Measurements from ENCODE around the gene DNAJB4. TPM values are rescaled to one million over a fixed set of nuclear protein-coding genes. Genes with fewer than 3 reads are reported as not detected.

The DNAJB4 gene
- total and polyA plus RNA-seq, 2 experiments from 2014 or later: 12.4 to 12.9 TPM

DNA sequence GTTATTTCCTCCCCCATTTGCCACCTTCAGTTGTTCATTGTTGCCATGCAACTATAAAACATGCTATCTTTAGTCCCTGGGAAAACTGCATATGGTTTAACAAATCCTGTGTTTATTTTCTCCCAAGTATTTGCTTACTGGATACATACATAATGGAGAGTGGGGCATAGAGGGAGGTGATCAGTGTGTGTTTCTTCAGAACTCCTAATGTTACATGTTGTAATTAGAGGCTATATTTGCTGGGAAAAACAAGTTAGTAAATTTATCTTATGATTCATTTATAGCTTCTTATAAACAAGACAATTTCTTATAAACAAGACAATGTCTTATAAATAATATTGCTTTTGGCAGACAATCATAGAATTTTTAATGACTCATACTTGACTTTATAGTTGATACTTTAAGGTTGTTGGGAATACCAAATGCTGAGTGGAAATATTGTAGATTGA lies 33.8 kb downstream of the DNAJB4 start:
- Histone ChIP-seq H4K20me1 (replicated peaks; ENCODE audit: insufficient read depth) (no peaks in the 10 kb centered on the region), H3K27ac (ENCODE audit: low read depth) (no peak overlapping the region), H3F3A (replicated peaks; ENCODE audit: low read depth) (no peaks in the 10 kb centered on the region), H3K4me1 (ENCODE audit: insufficient read depth) (no peaks in the 10 kb centered on the region), H3K79me2 (replicated peaks; ENCODE audit: insufficient read depth) (no peaks in the 10 kb centered on the region), H3K27me3 (ENCODE audit: insufficient read depth) (no peaks in the 10 kb centered on the region), H2AFZ (no peak overlapping the region), H3K4me2 (no peak overlapping the region), H3K4me3 (no peak overlapping the region), H3K9me2 (ENCODE audit: insufficient read depth) (no peaks in the 10 kb centered on the region), H3K36me3 (ENCODE audit: insufficient read depth) (no peaks in the 10 kb centered on the region)
- Mint-ChIP-seq H3K4me3 (no peak overlapping the region), H3K9me3 (no peaks in the 10 kb centered on the region), H3K27ac (no peak overlapping the region), H3K36me3 (ENCODE audit: low read depth) (no peaks in the 10 kb centered on the region), H3K27me3 (ENCODE audit: insufficient read depth, low read depth, poor library complexity) (no peaks in the 10 kb centered on the region), H3K4me1 (no peaks in the 10 kb centered on the region)
- DNase-seq (ENCODE audit: low spot score) (no peak), ATAC-seq (no peak)
- TF ChIP-seq ZNF114 (CRISPR knock-in tag; IDR thresholded peaks at IDR 0.05): no peak
- no peak for TF ChIP-seq EZH2 (IDR thresholded peaks at IDR 0.05; ENCODE audit: low read depth, unreplicated experiment)
- TF ChIP-seq NANOG (IDR thresholded peaks at IDR 0.05; ENCODE audit: borderline replicate concordance): no peak
- no peak for TF ChIP-seq JUNB (IDR thresholded peaks at IDR 0.05; ENCODE audit: unreplicated experiment)
- TF ChIP-seq POLR2AphosphoS5 (IDR thresholded peaks at IDR 0.05; ENCODE audit: low read depth): no peak
- TF ChIP-seq, protein P1, sequence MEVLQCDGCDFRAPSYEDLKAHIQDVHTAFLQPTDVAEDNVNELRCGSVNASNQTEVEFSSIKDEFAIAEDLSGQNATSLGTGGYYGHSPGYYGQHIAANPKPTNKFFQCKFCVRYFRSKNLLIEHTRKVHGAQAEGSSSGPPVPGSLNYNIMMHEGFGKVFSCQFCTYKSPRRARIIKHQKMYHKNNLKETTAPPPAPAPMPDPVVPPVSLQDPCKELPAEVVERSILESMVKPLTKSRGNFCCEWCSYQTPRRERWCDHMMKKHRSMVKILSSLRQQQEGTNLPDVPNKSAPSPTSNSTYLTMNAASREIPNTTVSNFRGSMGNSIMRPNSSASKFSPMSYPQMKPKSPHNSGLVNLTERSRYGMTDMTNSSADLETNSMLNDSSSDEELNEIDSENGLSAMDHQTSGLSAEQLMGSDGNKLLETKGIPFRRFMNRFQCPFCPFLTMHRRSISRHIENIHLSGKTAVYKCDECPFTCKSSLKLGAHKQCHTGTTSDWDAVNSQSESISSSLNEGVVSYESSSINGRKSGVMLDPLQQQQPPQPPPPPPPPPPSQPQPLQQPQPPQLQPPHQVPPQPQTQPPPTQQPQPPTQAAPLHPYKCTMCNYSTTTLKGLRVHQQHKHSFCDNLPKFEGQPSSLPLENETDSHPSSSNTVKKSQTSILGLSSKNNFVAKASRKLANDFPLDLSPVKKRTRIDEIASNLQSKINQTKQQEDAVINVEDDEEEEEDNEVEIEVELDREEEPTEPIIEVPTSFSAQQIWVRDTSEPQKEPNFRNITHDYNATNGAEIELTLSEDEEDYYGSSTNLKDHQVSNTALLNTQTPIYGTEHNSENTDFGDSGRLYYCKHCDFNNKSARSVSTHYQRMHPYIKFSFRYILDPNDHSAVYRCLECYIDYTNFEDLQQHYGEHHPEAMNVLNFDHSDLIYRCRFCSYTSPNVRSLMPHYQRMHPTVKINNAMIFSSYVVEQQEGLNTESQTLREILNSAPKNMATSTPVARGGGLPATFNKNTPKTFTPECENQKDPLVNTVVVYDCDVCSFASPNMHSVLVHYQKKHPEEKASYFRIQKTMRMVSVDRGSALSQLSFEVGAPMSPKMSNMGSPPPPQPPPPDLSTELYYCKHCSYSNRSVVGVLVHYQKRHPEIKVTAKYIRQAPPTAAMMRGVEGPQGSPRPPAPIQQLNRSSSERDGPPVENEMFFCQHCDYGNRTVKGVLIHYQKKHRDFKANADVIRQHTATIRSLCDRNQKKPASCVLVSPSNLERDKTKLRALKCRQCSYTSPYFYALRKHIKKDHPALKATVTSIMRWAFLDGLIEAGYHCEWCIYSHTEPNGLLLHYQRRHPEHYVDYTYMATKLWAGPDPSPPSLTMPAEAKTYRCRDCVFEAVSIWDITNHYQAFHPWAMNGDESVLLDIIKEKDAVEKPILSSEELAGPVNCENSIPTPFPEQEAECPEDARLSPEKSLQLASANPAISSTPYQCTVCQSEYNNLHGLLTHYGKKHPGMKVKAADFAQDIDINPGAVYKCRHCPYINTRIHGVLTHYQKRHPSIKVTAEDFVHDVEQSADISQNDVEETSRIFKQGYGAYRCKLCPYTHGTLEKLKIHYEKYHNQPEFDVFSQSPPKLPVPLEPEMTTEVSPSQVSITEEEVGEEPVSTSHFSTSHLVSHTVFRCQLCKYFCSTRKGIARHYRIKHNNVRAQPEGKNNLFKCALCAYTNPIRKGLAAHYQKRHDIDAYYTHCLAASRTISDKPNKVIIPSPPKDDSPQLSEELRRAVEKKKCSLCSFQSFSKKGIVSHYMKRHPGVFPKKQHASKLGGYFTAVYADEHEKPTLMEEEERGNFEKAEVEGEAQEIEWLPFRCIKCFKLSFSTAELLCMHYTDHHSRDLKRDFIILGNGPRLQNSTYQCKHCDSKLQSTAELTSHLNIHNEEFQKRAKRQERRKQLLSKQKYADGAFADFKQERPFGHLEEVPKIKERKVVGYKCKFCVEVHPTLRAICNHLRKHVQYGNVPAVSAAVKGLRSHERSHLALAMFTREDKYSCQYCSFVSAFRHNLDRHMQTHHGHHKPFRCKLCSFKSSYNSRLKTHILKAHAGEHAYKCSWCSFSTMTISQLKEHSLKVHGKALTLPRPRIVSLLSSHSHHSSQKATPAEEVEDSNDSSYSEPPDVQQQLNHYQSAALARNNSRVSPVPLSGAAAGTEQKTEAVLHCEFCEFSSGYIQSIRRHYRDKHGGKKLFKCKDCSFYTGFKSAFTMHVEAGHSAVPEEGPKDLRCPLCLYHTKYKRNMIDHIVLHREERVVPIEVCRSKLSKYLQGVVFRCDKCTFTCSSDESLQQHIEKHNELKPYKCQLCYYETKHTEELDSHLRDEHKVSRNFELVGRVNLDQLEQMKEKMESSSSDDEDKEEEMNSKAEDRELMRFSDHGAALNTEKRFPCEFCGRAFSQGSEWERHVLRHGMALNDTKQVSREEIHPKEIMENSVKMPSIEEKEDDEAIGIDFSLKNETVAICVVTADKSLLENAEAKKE (CRISPR knock-in tag; IDR thresholded peaks at IDR 0.05): no peak
- TF ChIP-seq ZNF331 (CRISPR knock-in tag; IDR thresholded peaks at IDR 0.05; ENCODE audit: low read depth): no peak
- no peak for TF ChIP-seq STAT1 (IDR thresholded peaks at IDR 0.05; ENCODE audit: unreplicated experiment)
- TF ChIP-seq, protein P2, sequence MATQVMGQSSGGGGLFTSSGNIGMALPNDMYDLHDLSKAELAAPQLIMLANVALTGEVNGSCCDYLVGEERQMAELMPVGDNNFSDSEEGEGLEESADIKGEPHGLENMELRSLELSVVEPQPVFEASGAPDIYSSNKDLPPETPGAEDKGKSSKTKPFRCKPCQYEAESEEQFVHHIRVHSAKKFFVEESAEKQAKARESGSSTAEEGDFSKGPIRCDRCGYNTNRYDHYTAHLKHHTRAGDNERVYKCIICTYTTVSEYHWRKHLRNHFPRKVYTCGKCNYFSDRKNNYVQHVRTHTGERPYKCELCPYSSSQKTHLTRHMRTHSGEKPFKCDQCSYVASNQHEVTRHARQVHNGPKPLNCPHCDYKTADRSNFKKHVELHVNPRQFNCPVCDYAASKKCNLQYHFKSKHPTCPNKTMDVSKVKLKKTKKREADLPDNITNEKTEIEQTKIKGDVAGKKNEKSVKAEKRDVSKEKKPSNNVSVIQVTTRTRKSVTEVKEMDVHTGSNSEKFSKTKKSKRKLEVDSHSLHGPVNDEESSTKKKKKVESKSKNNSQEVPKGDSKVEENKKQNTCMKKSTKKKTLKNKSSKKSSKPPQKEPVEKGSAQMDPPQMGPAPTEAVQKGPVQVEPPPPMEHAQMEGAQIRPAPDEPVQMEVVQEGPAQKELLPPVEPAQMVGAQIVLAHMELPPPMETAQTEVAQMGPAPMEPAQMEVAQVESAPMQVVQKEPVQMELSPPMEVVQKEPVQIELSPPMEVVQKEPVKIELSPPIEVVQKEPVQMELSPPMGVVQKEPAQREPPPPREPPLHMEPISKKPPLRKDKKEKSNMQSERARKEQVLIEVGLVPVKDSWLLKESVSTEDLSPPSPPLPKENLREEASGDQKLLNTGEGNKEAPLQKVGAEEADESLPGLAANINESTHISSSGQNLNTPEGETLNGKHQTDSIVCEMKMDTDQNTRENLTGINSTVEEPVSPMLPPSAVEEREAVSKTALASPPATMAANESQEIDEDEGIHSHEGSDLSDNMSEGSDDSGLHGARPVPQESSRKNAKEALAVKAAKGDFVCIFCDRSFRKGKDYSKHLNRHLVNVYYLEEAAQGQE (IDR thresholded peaks at IDR 0.05; ENCODE audit: unreplicated experiment): no peak
- TF ChIP-seq, protein P3, sequence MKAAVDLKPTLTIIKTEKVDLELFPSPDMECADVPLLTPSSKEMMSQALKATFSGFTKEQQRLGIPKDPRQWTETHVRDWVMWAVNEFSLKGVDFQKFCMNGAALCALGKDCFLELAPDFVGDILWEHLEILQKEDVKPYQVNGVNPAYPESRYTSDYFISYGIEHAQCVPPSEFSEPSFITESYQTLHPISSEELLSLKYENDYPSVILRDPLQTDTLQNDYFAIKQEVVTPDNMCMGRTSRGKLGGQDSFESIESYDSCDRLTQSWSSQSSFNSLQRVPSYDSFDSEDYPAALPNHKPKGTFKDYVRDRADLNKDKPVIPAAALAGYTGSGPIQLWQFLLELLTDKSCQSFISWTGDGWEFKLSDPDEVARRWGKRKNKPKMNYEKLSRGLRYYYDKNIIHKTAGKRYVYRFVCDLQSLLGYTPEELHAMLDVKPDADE (IDR thresholded peaks at IDR 0.05): no peak
- TF ChIP-seq, protein P4, sequence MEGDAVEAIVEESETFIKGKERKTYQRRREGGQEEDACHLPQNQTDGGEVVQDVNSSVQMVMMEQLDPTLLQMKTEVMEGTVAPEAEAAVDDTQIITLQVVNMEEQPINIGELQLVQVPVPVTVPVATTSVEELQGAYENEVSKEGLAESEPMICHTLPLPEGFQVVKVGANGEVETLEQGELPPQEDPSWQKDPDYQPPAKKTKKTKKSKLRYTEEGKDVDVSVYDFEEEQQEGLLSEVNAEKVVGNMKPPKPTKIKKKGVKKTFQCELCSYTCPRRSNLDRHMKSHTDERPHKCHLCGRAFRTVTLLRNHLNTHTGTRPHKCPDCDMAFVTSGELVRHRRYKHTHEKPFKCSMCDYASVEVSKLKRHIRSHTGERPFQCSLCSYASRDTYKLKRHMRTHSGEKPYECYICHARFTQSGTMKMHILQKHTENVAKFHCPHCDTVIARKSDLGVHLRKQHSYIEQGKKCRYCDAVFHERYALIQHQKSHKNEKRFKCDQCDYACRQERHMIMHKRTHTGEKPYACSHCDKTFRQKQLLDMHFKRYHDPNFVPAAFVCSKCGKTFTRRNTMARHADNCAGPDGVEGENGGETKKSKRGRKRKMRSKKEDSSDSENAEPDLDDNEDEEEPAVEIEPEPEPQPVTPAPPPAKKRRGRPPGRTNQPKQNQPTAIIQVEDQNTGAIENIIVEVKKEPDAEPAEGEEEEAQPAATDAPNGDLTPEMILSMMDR (conservative IDR thresholded peaks at IDR 0.05; ENCODE audit: low read depth in 2 of 2): no peak

All from GM23338 (cell line).